MCF 10A (cell line): Measurements from ENCODE around the gene UBE2I. TPM values are rescaled to one million over a fixed set of nuclear protein-coding genes. Genes with fewer than 3 reads are reported as not detected.

Experiments used
- BruUV-seq: library from RNA; stranded (reverse); fragments of 400-500 nt; replicated peaks from 2 replicates; lab custom pipeline; 2021; lab: Mats Ljungman, UMichigan
- CTCF ChIA-PET: fragments of 300-600 bp; sonication (Branson Sonifier 250); formaldehyde crosslinking; extraction: SDS; loops from one replicate; lab custom pipeline; 2021; ENCODE audit warnings: antibody characterized with exemption, inconsistent platforms; lab: Yijun Ruan, JAX
- POLR2A ChIA-PET: fragments of 300-600, 350-650 bp; sonication (Branson Sonifier 250); formaldehyde crosslinking; extraction: SDS; loops from one replicate; lab custom pipeline; 2020; ENCODE audit warnings: antibody characterized with exemption, inconsistent platforms; lab: Yijun Ruan, JAX
- DNase-seq: peaks from one replicate; pipeline ENCODE4 v3.0.0-alpha.2; 2018; ENCODE audit not compliant: unreplicated experiment
- H3K27ac Mint-ChIP-seq: one replicate; pipeline ENCODE4 v1.8.0; 2022; ENCODE audit warnings: mild to moderate bottlenecking, low read depth, mixed read lengths; ENCODE audit not compliant: unreplicated experiment
- H3K27me3 Mint-ChIP-seq: one replicate; pipeline ENCODE4 v1.8.0; 2022; ENCODE audit warnings: mixed read lengths; ENCODE audit not compliant: insufficient read depth, unreplicated experiment
- H3K36me3 Mint-ChIP-seq: one replicate; pipeline ENCODE4 v1.8.0; 2022; ENCODE audit warnings: mild to moderate bottlenecking, moderate library complexity, mixed read lengths; ENCODE audit not compliant: insufficient read depth, unreplicated experiment
- H3K4me1 Mint-ChIP-seq: one replicate; pipeline ENCODE4 v1.8.0; 2022; ENCODE audit warnings: mixed read lengths; ENCODE audit not compliant: insufficient read depth, unreplicated experiment
- H3K4me3 Mint-ChIP-seq: one replicate; pipeline ENCODE4 v1.8.0; 2022; ENCODE audit warnings: mild to moderate bottlenecking, moderate library complexity, mixed read lengths; ENCODE audit not compliant: unreplicated experiment
- H3K9me3 Mint-ChIP-seq: one replicate; pipeline ENCODE4 v1.8.0; 2022; ENCODE audit warnings: mixed read lengths; ENCODE audit not compliant: unreplicated experiment
- intact Hi-C: fragments of 100-400 bp; cut with micrococcal nuclease; formaldehyde crosslinking; loops from 2 replicates; pipeline ENCODE4 v1.14.1; 2022
- total RNA-seq: library from RNA; stranded (reverse); gene quantifications from 2 replicates; pipeline ENCODE4 v1.2.3, GENCODE V29; 2022
- TF ChIP-seq, protein P1 (sequence below): fragments of 200-600 bp; IDR thresholded peaks from one replicate; pipeline ENCODE4 v1.8.0; 2022; ENCODE audit warnings: antibody characterized with exemption, mild to moderate bottlenecking; ENCODE audit not compliant: unreplicated experiment

The UBE2I gene
- total RNA-seq, 1 experiment from 2014 or later = 163 TPM

DNA sequence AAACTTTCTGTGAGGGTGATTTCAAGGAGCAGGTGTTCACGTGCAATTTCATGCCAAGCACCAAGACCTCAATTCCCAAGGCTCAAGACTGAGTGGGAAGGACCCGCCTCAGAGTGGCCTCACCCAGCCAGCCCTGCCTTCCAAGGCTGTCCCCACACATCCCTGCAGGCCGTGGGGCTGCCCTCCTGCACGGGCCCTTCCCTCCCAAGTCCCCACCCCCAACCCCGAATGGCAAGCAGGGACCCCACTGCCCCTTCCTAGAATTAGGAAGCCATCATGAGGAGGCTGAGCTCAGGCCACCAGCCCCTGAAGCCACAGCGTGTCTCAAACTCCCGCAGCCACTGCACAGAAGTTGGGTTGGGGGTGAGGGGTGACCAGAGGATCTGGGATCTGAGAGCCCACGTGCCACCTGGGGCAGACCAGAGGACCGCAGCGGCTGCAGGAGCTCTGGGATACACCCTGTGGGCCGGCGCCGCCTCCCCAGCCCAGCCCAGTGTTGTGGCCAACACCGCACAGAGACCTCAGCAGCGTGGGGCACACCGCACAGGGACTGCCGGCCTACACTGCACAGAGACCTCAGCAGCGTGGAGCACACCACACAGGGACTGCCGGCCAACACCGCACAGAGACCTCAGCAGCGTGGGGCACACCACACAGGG is 63.0 kb downstream of the UBE2I start:
- H3K9me3 Mint-ChIP-seq = no peaks in the 10 kb centered on the region
- no peak overlapping the region for H3K4me3 Mint-ChIP-seq
- H3K36me3 Mint-ChIP-seq = peaks cover 28% of the 10 kb centered on the region
- intact Hi-C loops = no loop called here
- BruUV-seq = no TSS peak
- ChIA-PET POLR2A (no interaction called here), CTCF (no interaction called here)
- H3K4me1 Mint-ChIP-seq = no peaks in the 10 kb centered on the region
- no peak overlapping the region for H3K27ac Mint-ChIP-seq
- no peak for DNase-seq
- H3K27me3 Mint-ChIP-seq = no peaks in the 10 kb centered on the region
- TF ChIP-seq, protein P1, sequence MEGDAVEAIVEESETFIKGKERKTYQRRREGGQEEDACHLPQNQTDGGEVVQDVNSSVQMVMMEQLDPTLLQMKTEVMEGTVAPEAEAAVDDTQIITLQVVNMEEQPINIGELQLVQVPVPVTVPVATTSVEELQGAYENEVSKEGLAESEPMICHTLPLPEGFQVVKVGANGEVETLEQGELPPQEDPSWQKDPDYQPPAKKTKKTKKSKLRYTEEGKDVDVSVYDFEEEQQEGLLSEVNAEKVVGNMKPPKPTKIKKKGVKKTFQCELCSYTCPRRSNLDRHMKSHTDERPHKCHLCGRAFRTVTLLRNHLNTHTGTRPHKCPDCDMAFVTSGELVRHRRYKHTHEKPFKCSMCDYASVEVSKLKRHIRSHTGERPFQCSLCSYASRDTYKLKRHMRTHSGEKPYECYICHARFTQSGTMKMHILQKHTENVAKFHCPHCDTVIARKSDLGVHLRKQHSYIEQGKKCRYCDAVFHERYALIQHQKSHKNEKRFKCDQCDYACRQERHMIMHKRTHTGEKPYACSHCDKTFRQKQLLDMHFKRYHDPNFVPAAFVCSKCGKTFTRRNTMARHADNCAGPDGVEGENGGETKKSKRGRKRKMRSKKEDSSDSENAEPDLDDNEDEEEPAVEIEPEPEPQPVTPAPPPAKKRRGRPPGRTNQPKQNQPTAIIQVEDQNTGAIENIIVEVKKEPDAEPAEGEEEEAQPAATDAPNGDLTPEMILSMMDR = no peak

DNA sequence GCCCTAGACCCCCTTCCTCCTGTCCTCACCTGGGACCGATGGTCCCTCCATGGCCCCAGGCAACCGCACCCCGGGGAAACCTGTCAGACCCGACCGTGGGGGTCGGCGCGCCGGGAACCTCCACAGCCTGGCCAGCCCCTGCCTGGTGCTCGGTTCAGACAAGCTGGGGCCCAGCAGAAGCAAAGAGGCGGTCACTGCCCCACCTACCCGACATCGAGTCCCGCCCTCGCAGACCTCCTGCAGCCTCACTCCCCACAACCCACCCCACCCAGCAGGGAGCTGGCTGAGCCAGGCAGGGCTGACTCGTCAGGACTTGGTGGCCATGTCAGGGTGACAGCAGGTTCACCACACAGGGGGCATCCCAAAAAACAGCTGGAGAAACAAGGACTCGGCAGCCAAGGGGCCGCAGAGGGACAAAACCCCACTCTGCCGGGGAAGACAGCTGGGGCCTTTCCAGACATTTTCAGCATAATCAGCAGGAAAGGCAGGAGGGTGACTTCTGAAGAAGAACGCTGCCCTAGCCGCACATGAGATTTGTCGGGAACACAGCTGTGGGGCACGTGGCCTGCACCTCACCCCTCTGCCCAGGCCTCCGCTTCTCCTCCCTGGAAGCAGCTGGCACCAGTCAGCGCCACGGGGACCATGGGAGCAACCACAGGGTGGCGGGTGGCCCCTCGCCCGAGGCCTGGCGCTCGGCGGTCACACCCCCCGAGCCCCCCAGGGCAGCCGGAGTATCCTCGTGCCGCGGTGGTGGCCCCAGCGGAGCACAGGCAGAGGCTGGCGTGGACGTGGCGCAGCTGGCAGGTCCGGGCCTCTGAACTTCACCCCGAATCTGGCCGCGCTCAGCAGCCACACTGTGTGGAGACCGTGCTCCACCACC is 65.2 kb downstream of the UBE2I start:
- Mint-ChIP-seq H3K27me3 (no peaks in the 10 kb centered on the region), H3K4me1 (peaks cover 5% of the 10 kb centered on the region), H3K27ac (no peak overlapping the region), H3K9me3 (no peaks in the 10 kb centered on the region), H3K36me3 (peaks cover 23% of the 10 kb centered on the region), H3K4me3 (no peak overlapping the region)
- POLR2A ChIA-PET = no interaction called here
- DNase-seq = no peak
- TF ChIP-seq, protein P1 = no peak
- intact Hi-C loops = no loop called here
- CTCF ChIA-PET = no interaction called here
- BruUV-seq = no TSS peak

DNA sequence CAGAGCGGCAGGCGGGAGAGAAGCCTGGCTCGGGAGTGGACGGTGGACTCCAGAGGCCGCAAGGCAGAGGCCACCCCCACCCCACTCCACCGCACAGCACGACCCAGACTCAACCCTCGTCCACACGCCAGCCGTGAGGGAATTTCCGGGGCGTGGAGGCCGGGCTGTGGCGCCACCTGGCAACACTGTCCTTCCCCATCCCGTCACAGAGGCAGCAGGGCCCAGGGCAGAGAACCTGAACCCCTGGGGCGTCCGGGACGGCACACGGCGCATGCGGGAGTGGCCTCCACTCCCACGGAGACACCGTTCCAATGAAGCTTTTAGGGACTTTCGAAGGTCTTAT is 65.8 kb downstream of the UBE2I start:
- Mint-ChIP-seq H3K36me3 (peaks cover 23% of the 10 kb centered on the region), H3K27me3 (no peaks in the 10 kb centered on the region), H3K4me1 (peaks cover 5% of the 10 kb centered on the region), H3K4me3 (no peak overlapping the region), H3K27ac (no peak overlapping the region), H3K9me3 (no peaks in the 10 kb centered on the region)
- CTCF ChIA-PET = no interaction called here
- DNase-seq = no peak
- intact Hi-C loops = no loop called here
- no TSS peak for BruUV-seq
- TF ChIP-seq, protein P1 = no peak
- POLR2A ChIA-PET = no interaction called here

DNA sequence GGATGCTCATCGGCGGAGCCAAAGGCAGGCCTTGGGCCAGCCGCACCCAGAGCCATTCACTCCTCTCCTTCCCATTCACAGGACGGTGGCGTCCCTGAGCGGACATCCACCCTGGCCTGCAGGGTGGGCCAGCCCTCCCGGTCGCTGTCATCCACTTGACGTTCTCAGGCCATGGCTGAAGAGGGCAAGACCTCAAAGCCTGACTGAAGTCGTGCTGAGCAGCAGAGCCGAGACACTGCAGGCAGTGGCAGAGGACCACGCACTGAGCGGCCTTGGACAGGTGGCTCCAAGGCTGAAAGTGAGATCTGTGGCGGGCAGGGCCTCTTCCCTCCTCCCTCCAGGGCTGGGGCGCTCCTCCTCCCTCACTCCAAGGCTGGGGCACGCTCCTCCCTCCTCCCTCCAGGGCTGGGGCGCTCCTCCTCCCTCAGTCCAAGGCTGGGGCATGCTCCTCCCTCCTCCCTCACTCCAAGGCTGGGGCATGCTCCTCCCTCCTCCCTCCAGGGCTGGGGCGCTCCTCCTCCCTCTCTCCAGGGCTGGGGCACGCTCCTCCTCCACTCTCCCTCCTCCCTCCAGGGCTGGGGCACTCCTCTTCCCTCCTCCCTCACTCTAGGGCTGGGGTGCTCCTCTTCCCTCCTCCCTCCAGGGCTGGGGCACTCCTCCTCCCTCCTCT is 66.4 kb downstream of the UBE2I start:
- ChIA-PET POLR2A (interaction anchor here (0.6 kb wide), 1 partner anchor 8 kb away, joined by 3 read pairs; no protein-coding TSS in a partner anchor), CTCF (interaction anchor here (0.5 to 0.7 kb wide), 2 partner anchors 149 to 389 kb away, joined by 3 to 4 read pairs; no protein-coding TSS in a partner anchor)
- TF ChIP-seq, protein P1 = no peak
- Mint-ChIP-seq H3K27ac (no peak overlapping the region), H3K9me3 (no peaks in the 10 kb centered on the region), H3K27me3 (no peaks in the 10 kb centered on the region), H3K4me1 (peaks cover 5% of the 10 kb centered on the region), H3K4me3 (no peak overlapping the region), H3K36me3 (peaks cover 26% of the 10 kb centered on the region)
- DNase-seq = no peak
- BruUV-seq = no TSS peak
- intact Hi-C loops = no loop called here
